Effector memory CD4-positive, alpha-beta T cell (primary cell): ENCODE results near the gene OSTF1.
A peak's percentile ranks its signal among the peaks of the same experiment; 100 is the strongest.

ENCODE experiments used
- DNase-seq, 3 donors: peaks; one replicate each; pipeline ENCODE4 v3.0.0-alpha.2; 2020
- H3K27ac ChIP-seq: 2 replicates; pipeline ENCODE4 v1.7.0; 2013; ENCODE audit warnings: mild to moderate bottlenecking, low read length, moderate library complexity; ENCODE audit not compliant: insufficient read depth, poor library complexity, severe bottlenecking
- H3K27me3 ChIP-seq: replicated peaks from 2 replicates; pipeline ENCODE4 v1.7.0; 2013; ENCODE audit warnings: mild to moderate bottlenecking, low read length; ENCODE audit not compliant: insufficient read depth, control insufficient read depth, poor library complexity, severe bottlenecking
- H3K36me3 ChIP-seq: 2 replicates; pipeline ENCODE4 v1.7.0; 2013; ENCODE audit warnings: mild to moderate bottlenecking, low read length, moderate library complexity; ENCODE audit not compliant: control insufficient read depth, insufficient read depth
- H3K4me1 ChIP-seq: 2 replicates; pipeline ENCODE4 v1.7.0; 2013; ENCODE audit warnings: low read length, mild to moderate bottlenecking; ENCODE audit not compliant: control insufficient read depth, insufficient read depth, poor library complexity, severe bottlenecking
- H3K4me3 ChIP-seq: 2 replicates; pipeline ENCODE4 v1.7.0; 2013; ENCODE audit warnings: low read length, low read depth, mild to moderate bottlenecking; ENCODE audit not compliant: insufficient read depth, poor library complexity, severe bottlenecking
- H3K9me3 ChIP-seq: 2 replicates; pipeline ENCODE4 v1.7.0; 2013; ENCODE audit warnings: mild to moderate bottlenecking, low read length, moderate library complexity; ENCODE audit not compliant: control insufficient read depth

The OSTF1 gene

GRCh38 chr9:75175395-75175794, 87.1 kb downstream of the OSTF1 start:
- H3K9me3 ChIP-seq: no peaks in the 10 kb centered on the region
- no peaks in the 10 kb centered on the region for H3K36me3 ChIP-seq
- H3K27ac ChIP-seq: no peak overlapping the region
- no peak for DNase-seq
- H3K4me1 ChIP-seq: no peaks in the 10 kb centered on the region
- no peaks in the 10 kb centered on the region for H3K27me3 ChIP-seq
- no peak overlapping the region for H3K4me3 ChIP-seq

DNA sequence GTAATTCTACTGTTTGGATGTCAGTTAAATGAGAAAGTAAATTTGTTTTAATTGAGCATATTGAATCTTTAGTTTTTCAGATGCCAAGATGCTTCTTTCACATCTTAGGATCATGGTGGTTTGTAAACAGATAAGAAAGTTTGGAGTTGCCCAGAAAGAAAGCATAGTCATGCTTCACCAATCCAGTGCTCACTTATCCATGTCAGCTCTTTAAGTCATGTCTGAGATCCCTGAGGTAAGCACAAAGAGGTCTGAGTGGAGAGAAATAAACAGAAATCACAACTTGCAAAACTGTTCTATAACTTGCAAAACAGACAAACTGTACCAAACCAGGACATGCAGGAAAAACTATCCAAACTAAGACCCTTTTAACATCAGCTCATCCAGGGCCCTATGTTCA, 87.7 kb downstream of the OSTF1 start:
- no peaks in the 10 kb centered on the region for H3K36me3 ChIP-seq
- DNase-seq: no peak
- no peaks in the 10 kb centered on the region for H3K4me1 ChIP-seq
- no peak overlapping the region for H3K4me3 ChIP-seq
- H3K27ac ChIP-seq: no peak overlapping the region
- H3K27me3 ChIP-seq: no peaks in the 10 kb centered on the region
- no peaks in the 10 kb centered on the region for H3K9me3 ChIP-seq

- Histone ChIP-seq H3K9me3 (no peaks in the 10 kb centered on the region), H3K27me3 (no peaks in the 10 kb centered on the region), H3K4me3 (no peak overlapping the region), H3K27ac (no peak overlapping the region), H3K4me1 (peaks cover 7% of the 10 kb centered on the region), H3K36me3 (no peaks in the 10 kb centered on the region)
- DNase-seq: no peak
Observed at GRCh38 chr9:75181750-75182149, 93.4 kb downstream of the OSTF1 start.

GRCh38 chr9:75183306-75183705, 95.0 kb downstream of the OSTF1 start:
- Histone ChIP-seq H3K9me3 (no peaks in the 10 kb centered on the region), H3K4me1 (peaks cover 7% of the 10 kb centered on the region), H3K27ac (no peak overlapping the region)

DNA sequence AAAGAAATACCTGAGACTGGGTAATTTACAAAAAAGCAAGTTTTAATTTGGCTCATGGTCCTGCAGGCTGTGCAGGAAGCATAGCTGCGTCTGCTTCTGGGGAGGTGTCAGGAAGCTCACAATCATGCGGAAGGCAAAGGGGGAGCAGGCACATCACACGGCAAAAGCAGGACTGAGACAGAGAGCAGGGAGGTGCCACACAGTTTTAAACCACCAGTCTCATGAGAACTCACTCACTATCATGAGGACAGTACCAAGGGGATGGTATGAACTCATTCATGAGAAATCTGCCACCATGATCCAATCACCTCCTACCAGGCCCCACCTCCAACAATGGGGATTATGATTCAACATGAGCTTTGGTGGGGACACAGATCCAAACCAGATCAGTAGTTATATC, 96.2 kb downstream of the OSTF1 start:
- Histone ChIP-seq H3K4me3 (no peak overlapping the region), H3K9me3 (no peaks in the 10 kb centered on the region), H3K36me3 (no peaks in the 10 kb centered on the region), H3K27me3 (no peaks in the 10 kb centered on the region), H3K27ac (no peak overlapping the region), H3K4me1 (peaks cover 7% of the 10 kb centered on the region)
- DNase-seq: no peak

More at GRCh38 chr9:75183306-75183705, 95.0 kb downstream of the OSTF1 start:
- Histone ChIP-seq H3K27me3 (no peaks in the 10 kb centered on the region), H3K36me3 (no peaks in the 10 kb centered on the region), H3K4me3 (no peak overlapping the region)
- DNase-seq: no peak

DNA sequence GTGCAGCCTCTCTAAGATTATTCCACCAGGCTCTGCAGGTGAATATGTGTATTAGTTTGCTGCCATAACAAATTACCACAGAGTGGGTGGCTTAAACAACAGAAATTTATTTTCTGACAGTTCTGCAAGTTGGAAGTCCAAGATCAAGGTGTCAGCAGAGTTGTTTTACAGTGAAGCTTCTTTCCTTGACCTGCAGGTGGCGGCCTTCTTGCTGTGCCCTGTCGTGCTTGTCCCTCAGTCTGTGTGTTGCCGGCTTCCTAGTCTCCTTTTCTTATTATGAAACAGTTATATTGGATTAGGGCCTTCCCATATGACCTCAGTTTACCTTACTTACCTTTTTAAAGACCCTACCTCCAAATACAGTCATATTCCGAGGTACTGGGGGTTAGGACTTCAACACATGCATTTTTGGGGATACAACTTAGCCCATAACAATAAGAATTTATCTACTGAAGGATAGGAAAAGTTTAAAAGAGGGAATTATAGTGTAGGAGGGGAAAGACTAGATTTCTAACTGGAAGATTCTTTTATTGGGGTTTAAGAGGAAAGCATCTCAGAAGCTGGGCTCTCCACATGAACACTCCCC, 97.4 kb downstream of the OSTF1 start:
- Histone ChIP-seq H3K36me3 (no peaks in the 10 kb centered on the region), H3K4me1 (peaks cover 7% of the 10 kb centered on the region), H3K4me3 (no peak overlapping the region), H3K27me3 (no peaks in the 10 kb centered on the region), H3K9me3 (no peaks in the 10 kb centered on the region), H3K27ac (no peak overlapping the region)
- peak in 1 of 3 donors; percentile 14 for DNase-seq

GRCh38 chr9:75186767-75187380, 98.6 kb downstream of the OSTF1 start:
- DNase-seq: no peak

DNA sequence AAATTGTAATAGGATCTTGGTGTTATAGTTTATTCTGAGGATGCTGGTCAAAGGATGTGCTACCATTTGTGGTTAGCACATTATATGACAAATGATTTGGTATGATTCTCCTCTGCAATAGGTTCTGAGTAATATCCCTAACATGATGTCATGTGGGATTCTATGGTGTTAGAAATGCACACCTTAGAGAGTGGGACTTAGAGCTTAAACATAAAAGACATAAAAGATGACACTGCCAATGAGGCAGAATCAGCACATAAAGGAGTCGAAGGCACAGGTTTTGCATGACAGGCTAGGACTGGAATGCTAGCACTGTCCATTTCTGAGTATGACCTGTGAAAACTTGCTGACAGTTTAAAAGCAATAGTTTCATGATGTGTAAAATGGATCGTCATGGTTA, 100.4 kb downstream of the OSTF1 start:
- Histone ChIP-seq H3K9me3 (no peaks in the 10 kb centered on the region), H3K36me3 (no peaks in the 10 kb centered on the region), H3K4me3 (no peak overlapping the region), H3K27me3 (no peaks in the 10 kb centered on the region), H3K27ac (no peak overlapping the region), H3K4me1 (peaks cover 7% of the 10 kb centered on the region)
- no peak for DNase-seq

More at GRCh38 chr9:75186767-75187380, 98.6 kb downstream of the OSTF1 start:
- H3K9me3 ChIP-seq: no peaks in the 10 kb centered on the region
- H3K4me3 ChIP-seq: no peak overlapping the region
- H3K27ac ChIP-seq: no peak overlapping the region
- no peaks in the 10 kb centered on the region for H3K27me3 ChIP-seq
- no peaks in the 10 kb centered on the region for H3K36me3 ChIP-seq
- H3K4me1 ChIP-seq: peaks cover 7% of the 10 kb centered on the region

DNA sequence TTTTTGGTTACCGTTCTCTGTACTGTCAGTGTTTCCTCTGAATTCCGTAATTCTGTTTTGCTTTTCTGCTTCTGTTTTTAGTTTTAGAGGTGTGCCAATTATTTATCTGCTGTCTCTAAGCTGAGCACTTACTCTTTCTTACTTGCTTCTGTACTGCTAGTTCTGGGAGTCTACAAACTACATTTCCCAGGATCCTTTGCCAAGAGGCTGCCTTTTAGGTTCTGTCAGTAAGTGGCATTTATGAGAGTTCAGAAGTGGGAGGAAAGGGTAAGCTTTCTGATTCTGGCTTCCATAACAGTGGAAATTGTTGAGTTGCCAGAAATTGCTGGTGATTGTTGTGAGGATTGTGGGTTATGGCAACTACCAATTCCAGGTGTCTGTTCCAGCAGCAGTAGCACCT, 102.4 kb downstream of the OSTF1 start:
- DNase-seq: no peak
- H3K9me3 ChIP-seq: no peaks in the 10 kb centered on the region
- no peak overlapping the region for H3K4me3 ChIP-seq
- H3K27ac ChIP-seq: no peak overlapping the region
- H3K27me3 ChIP-seq: no peaks in the 10 kb centered on the region
- no peaks in the 10 kb centered on the region for H3K36me3 ChIP-seq
- H3K4me1 ChIP-seq: peaks cover 4% of the 10 kb centered on the region
